Activated T-cell treated with anti-CD3 and anti-CD28 coated beads, Interleukin-2, amount 50 U/mL, for 48 hours (primary cell): Measurements from ENCODE around the gene LIMK1.
A peak's percentile ranks its signal among the peaks of the same experiment; 100 is the strongest.
"Not testable (repeated sequence)": the region's sequence is repeated elsewhere in the genome, so short reads cannot be mapped to it uniquely, and the experiment has no call there.

Experiments
- DNase-seq, 2 experiments: peaks; one replicate each; pipeline ENCODE4 v3.0.0-alpha.2; 2020

The LIMK1 gene

GRCh38 chr7:74083117-74083876 is at the start of gene LIMK1:
TSS of gene LIMK1 (plus strand) at chr7:74083804. CDS start at chr7:74083991, 187 bp downstream.
- peak; percentile 84 to 89 for DNase-seq

DNA sequence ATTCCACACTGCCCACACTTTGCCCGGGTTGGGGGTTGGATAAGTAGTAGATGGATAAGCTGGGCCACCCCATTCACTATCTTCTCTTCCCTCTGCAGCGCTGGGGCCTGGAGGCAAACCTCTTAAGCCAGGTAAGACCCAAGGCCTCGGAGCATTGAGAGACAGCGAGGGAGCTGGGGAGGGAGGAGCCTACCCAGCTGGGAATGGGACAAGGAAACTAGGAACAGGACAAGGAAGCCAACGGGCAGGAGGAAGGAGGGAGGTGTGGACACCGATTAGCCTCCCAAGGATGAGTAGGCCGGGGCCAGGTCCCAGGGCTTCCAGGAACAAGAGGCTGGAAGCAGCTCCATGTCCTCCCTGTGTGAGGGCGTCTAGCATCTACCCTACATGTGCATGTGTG is 46.0 kb upstream of the LIMK1 start:
- DNase-seq = no peak

GRCh38 chr7:74038194-74038961 is 45.2 kb upstream of the LIMK1 start:
- no peak for DNase-seq

GRCh38 chr7:74039337-74039736 is 44.3 kb upstream of the LIMK1 start:
- no peak for DNase-seq

DNA sequence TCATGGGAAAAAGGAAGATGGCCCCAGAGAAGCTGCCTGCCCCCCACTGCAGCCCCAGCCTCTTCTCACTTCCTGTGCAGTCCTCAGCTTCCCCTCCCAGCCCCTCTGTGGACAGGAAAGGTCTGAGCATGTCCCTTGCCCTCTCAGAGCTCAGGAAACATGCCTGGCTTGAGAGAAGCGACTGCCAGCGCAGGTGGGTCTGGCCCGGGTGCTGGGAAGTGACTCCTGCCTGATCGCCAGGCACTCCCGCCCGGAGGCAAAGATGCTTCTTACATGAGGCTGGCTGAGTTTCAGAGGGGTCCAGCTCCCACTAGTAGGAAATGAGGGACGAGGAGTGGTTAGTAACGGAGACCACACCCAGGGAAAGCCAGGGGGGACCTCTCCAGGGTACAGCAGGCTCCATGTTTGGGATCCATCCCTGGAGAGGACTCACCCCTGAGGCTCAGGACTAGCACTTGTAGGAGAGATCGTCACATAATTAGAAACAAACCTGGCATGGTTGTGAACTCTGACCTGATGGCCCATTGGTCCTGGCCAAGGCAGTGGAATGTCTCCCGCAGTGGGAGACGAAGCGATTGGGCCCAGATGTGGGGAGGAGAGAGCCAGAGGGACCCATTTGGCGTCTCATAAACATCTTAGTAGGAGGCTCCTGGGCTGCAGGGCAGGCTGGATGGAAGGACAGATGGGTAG is 43.4 kb upstream of the LIMK1 start:
- DNase-seq = no peak

DNA sequence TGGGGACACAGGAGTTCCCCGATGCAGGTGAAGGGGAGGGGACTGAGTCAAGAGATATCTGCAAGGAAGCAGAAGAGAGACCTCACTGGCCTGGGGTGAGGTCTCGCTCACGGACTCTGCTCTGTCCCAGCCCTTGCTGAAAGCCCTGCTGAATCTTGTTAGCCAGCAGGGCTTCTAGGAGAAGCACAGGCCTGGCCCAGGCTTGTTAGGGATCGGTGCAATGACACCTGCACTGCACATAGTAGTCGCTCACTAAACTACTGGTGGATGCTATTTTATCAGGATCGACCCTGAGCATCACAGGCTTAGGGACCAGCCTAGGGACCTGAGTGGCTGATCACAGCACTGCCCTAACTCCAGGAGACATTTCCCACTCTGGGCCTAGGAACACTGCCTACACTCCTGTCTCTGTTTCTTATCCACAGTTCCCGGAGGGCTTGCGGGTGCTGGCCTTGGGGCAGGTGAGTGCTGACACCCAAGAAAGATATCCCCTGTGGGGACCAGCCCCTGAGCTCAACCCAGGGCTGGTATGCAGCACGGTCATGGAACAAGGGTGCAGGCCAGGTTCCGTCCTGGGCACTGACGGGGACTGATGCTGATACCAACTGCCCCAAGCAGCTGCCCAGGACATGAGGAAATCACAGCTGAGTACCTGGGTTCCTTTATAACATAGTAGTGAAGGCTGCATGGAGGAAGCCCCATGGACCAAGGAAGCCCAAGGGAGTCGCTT is 42.6 kb upstream of the LIMK1 start:
- no peak for DNase-seq

- DNase-seq = no peak
Observed at GRCh38 chr7:74042746-74043522, 40.7 kb upstream of the LIMK1 start.

GRCh38 chr7:74043523-74043951 is 40.1 kb upstream of the LIMK1 start:
- no peak for DNase-seq

GRCh38 chr7:74044366-74045350 is 38.9 kb upstream of the LIMK1 start:
- no peak for DNase-seq

DNA sequence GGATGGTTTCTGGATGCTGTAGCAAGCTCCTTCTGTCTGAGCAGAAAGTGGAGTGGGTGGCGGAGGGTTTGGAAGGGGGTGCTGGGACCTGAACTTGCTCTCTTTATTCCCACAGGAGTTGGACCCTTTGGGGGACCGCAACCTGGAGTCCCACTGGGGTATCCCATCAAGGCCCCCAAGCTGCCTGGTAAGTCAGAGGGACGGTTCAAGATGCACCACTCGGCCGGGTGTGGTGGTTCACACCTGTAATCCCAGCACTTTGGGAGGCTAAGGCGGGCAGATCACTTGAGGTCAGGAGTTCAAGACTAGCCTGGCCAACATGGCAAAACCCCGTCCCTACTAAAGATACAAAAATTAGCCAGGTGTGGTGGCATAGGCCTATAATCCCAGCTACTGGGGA is 37.0 kb upstream of the LIMK1 start:
- not testable (repeated sequence) for DNase-seq

- DNase-seq = no peak
Observed at GRCh38 chr7:74047804-74048380, 35.7 kb upstream of the LIMK1 start.

- no peak for DNase-seq
Observed at GRCh38 chr7:74048999-74049599, 34.5 kb upstream of the LIMK1 start.

- DNase-seq = no peak
Observed at GRCh38 chr7:74049997-74050798, 33.4 kb upstream of the LIMK1 start.

- no peak for DNase-seq
Observed at GRCh38 chr7:74051193-74051592, 32.4 kb upstream of the LIMK1 start.

- peak in 1 of 2 experiments; percentile 26 for DNase-seq
Observed at GRCh38 chr7:74051629-74052410, 31.8 kb upstream of the LIMK1 start.

- DNase-seq = no peak
Observed at GRCh38 chr7:74052628-74053027, 31.0 kb upstream of the LIMK1 start.

- no peak for DNase-seq
Observed at GRCh38 chr7:74053589-74054186, 29.9 kb upstream of the LIMK1 start.
